MM.1S (cell line): ENCODE results near the gene NUTM2F.
"Not testable (repeated sequence)": the region's sequence is repeated elsewhere in the genome, so short reads cannot be mapped to it uniquely, and the experiment has no call there.

ENCODE experiments used
- CTCF ChIP-seq: fragments of 300-600 bp; sonication (generic); IDR thresholded peaks from 2 replicates; pipeline ENCODE4 v1.5.1; 2016; ENCODE audit warnings: antibody characterized with exemption, low read length, mixed read lengths
- EZH2 ChIP-seq: fragments of 300-600 bp; sonication (generic); optimal IDR thresholded peaks from 2 replicates; pipeline ENCODE3; 2017; ENCODE audit warnings: low read depth, mild to moderate bottlenecking, antibody characterized with exemption, low read length, mixed read lengths

GRCh38 chr9:94351901-94352723 is 23.7 kb upstream of the NUTM2F start:
- not testable (repeated sequence) for TF ChIP-seq CTCF, EZH2
